ENCODE data around the gene BRPF3. TPM values are rescaled to one million over a fixed set of nuclear protein-coding genes. Genes with fewer than 3 reads are reported as not detected.

Gene BRPF3
- total and polyA plus RNA-seq, 4 donors: 7.5 to 20.0 (median 13.7) TPM

- TF ChIP-seq REST (IDR thresholded peaks at IDR 0.05): no peak
Measured at GRCh38 chr6:36207155-36207554, 10.6 kb downstream of the BRPF3 start (continued).

- H3K27ac ChIP-seq (ENCODE audit: low read depth in 1 of 2, low read length in 2 of 2): no peak overlapping the region
Measured at GRCh38 chr6:36209606-36210005, 13.1 kb downstream of the BRPF3 start.

GRCh38 chr6:36210182-36210581, 13.6 kb downstream of the BRPF3 start:
- Histone ChIP-seq H3K36me3 (ENCODE audit: control insufficient read depth in 4 of 4, insufficient read depth in 3 of 4, low read depth in 1 of 4, low read length in 3 of 4) (peaks cover 27 to 78% (median 69%) of the 10 kb centered on the region in 4 donors), H3K9ac (ENCODE audit: low read depth in 1 of 2, low read length in 2 of 2) (no peak overlapping the region), H3K27ac (ENCODE audit: low read depth in 1 of 2, low read length in 2 of 2) (no peak overlapping the region), H3K4me1 (ENCODE audit: control insufficient read depth in 4 of 4, insufficient read depth in 4 of 4, low read length in 3 of 4) (no peaks in the 10 kb centered on the region), H3K4me3 (ENCODE audit: low read depth in 1 of 3, low read length in 3 of 3) (no peak overlapping the region), H3K9me3 (ENCODE audit: control insufficient read depth in 4 of 4, low read length in 3 of 4) (no peaks in the 10 kb centered on the region), H3K27me3 (ENCODE audit: control insufficient read depth in 4 of 4, insufficient read depth in 4 of 4, low read length in 3 of 4) (no peaks in the 10 kb centered on the region)
- no peak for DNase-seq (ENCODE audit: low spot score)
- 88% methylated on average over 14 of the region's 14 CpGs for WGBS
- TF ChIP-seq EGR1 (IDR thresholded peaks at IDR 0.05; ENCODE audit: low read depth in 2 of 2): no peak
- TF ChIP-seq HNF4A (conservative IDR thresholded peaks at IDR 0.05): no peak
- no peak for TF ChIP-seq NR2F2 (IDR thresholded peaks at IDR 0.05)
- no peak for TF ChIP-seq RXRA (IDR thresholded peaks at IDR 0.05)
- TF ChIP-seq TAF1 (conservative IDR thresholded peaks at IDR 0.05): no peak
- TF ChIP-seq ATF3 (IDR thresholded peaks at IDR 0.05): no peak
- TF ChIP-seq CTCF (IDR thresholded peaks at IDR 0.05; ENCODE audit: low read depth, low read length, missing input control): no peak
- TF ChIP-seq MAX (IDR thresholded peaks at IDR 0.05): no peak
- TF ChIP-seq YY1 (IDR thresholded peaks at IDR 0.05): no peak
- TF ChIP-seq JUND (IDR thresholded peaks at IDR 0.05): no peak
- TF ChIP-seq FOXA2 (IDR thresholded peaks at IDR 0.05): no peak
- no peak for TF ChIP-seq HNF4G (IDR thresholded peaks at IDR 0.05)
- TF ChIP-seq RAD21 (IDR thresholded peaks at IDR 0.05): no peak
- TF ChIP-seq SP1 (IDR thresholded peaks at IDR 0.05): no peak
- TF ChIP-seq ZBTB33 (IDR thresholded peaks at IDR 0.05): no peak

More at GRCh38 chr6:36209606-36210005, 13.1 kb downstream of the BRPF3 start:
- WGBS: 88% methylated on average over 1 of the region's 1 CpG
- H3K9ac ChIP-seq (ENCODE audit: low read depth in 1 of 2, low read length in 2 of 2): no peak overlapping the region
- no peak for DNase-seq (ENCODE audit: low spot score)
- no peaks in the 10 kb centered on the region for H3K27me3 ChIP-seq (ENCODE audit: control insufficient read depth in 4 of 4, insufficient read depth in 4 of 4, low read length in 3 of 4)
- TF ChIP-seq HNF4G (IDR thresholded peaks at IDR 0.05) (peak; percentile 24), HNF4A (conservative IDR thresholded peaks at IDR 0.05) (peak in 1 of 2 donors; percentile 28), CTCF (IDR thresholded peaks at IDR 0.05; ENCODE audit: low read depth, low read length, missing input control) (no peak), GABPA (IDR thresholded peaks at IDR 0.05 in 1 of 2, conservative IDR thresholded peaks at IDR 0.05 in 1 of 2) (no peak)
- no peaks in the 10 kb centered on the region for H3K9me3 ChIP-seq (ENCODE audit: control insufficient read depth in 4 of 4, low read length in 3 of 4)
- no peak overlapping the region for H3K4me3 ChIP-seq (ENCODE audit: low read depth in 1 of 3, low read length in 3 of 3)
- H3K36me3 ChIP-seq (ENCODE audit: control insufficient read depth in 4 of 4, insufficient read depth in 3 of 4, low read depth in 1 of 4, low read length in 3 of 4): peaks cover 27 to 78% (median 65%) of the 10 kb centered on the region in 4 donors
- no peaks in the 10 kb centered on the region for H3K4me1 ChIP-seq (ENCODE audit: control insufficient read depth in 4 of 4, insufficient read depth in 4 of 4, low read length in 3 of 4)
